HPDE6-E6E7 (cell line): ENCODE measurements around the gene PRLR.
"Not testable (repeated sequence)": the region's sequence is repeated elsewhere in the genome, so short reads cannot be mapped to it uniquely, and the experiment has no call there.

ENCODE experiments used
- DNase-seq: peaks from one replicate; pipeline ENCODE4 v3.0.0; 2011; ENCODE audit warnings: missing footprints; ENCODE audit errors: extremely low spot score

The PRLR gene

DNA sequence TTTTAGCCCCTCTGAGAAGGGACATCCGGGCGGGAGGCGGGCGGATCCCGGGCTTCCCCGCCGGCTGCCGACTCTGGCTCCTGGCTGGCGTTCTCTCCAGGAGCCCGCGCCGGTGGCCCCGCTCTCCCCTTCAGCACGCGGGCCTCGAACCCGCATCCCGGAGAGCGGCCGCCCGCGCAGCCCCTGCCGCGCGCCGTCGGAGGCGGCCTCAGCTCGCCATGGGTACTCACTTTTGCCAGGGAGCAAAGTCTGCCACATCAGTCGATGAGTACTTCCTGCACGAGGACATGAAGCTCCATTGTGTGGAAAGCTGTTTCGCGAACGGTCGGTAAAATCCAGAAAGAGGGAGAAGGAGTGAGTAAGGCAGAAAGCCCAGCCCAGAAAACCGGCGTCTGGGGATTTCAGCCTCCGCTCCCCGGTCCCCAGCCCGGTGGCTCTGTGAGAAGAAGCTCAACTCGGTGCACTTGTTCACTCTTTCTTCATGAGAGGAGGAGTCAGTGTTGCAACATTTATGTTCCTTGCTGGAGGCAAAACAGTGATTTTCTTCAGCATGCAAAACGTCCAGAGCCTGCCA is at the start of gene PRLR:
TSS of gene PRLR (minus strand) at position 450 of the 574 bp plus-strand sequence. CDS start 140,867 bp downstream, outside the sequence.
- DNase-seq = peak; percentile 7

DNA sequence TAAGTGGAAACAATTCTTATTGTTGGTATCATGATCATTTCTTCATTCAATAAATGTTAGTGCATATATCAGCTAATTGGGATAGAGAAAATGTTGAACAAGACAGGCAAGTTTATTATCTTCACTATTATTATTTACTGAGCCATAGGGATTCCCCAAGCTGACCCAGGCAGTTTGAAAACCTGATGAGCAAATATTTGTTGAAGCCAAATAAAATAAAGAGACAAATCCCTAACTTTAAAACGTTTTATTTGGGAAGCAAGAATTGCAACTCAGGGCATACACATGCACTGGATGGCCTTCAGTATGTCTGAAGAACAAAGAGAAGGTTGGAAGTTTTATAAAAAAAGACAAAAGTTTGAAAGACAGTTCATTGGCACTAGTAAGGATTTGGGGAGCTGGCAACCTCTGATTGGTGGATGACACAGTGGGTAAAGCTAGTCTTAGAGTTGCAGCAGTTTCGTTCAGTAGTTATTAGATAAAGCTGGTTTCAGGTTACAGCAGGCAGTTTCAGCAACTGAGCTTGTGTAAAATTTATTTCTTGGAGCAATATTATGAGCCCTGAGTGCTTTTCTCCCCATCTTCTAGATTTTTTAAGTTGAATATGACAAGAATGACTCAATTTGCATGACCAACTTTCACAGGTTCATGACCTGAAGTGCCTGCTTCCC is 44.7 kb upstream of the PRLR start:
- DNase-seq = no peak

DNA sequence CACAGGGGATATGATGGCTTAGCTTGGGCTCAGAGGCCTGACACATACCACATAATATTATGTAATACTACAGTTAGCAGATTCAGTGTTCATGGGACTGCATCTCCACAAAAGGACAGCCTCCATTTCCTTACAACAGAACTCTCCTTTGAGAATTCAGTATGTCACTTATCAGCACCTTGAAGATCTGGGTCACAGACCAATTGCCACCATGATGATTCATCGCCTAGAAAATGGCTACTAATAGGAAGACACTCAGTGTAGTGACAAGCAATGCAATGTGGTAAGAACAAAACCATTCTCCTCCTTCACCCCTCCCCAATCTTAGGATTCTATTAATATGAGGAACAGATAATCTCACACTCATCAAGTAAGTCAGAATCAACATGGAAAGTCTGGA is 38.7 kb upstream of the PRLR start:
- no peak for DNase-seq

DNA sequence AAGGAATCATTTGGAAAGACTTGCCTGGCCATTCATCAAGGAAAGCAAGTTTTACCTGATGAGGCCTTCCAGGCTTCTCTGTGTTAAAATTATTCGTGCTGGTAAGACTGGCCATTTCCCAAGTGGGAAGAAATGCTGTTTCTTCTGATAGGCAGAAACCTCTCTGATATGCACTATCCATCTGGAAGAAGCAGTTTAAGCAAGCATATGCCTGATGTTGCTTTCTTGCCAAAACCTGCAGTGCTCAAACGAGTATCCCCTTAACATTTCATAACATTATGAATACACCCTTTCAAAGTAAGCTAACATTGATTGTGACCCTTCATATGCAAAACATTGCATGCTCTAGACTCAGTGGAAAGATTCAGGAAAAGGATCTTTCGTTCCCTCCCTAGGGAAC is 36.0 kb upstream of the PRLR start:
- no peak for DNase-seq

DNA sequence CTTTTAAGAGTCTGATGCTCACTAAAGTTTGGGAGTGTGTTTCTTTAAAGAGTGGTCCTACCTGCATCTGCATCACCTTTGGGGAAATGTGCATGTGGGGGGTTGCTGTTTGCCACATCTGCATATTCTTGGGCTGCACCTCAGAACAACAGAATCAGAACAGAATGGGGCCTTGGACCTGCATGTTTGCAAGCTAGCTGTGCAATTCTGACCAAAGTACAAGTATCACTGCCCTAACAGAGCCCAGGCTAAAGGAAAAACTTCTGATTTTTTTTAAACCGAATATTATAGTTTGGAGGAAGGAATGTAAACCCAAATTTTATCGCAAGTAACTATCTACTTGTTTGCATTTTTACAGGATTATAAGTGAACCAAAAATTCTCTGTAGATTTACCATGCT is 34.2 kb upstream of the PRLR start:
- DNase-seq = no peak

DNA sequence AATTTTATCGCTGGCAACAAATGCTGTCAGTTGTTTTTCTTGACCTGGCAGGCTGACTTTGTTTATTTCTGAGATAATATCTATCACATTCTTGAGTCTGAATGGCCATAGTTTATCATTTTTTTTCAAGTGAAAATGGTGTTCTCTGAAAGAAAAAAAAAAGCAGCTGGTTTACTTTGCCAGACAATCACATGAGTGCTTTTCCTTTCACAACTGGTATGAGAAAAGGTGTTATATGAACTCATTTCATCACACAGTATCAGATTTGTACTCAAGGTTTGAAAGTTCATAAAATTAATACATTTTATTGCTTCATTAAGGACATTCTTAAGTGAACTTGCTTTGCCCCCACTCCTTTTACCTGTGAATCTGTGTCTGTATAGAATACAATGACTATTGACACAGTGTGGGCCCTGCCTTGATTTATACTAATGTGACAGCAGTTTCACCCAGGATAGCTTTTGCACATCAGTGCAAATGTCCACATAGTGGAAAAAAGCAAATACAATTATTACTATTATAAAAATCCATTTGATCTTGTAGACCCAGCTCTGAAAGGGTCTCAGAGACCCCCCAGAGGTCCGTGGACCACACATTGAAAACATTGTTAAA is 33.1 kb upstream of the PRLR start:
- no peak for DNase-seq

DNA sequence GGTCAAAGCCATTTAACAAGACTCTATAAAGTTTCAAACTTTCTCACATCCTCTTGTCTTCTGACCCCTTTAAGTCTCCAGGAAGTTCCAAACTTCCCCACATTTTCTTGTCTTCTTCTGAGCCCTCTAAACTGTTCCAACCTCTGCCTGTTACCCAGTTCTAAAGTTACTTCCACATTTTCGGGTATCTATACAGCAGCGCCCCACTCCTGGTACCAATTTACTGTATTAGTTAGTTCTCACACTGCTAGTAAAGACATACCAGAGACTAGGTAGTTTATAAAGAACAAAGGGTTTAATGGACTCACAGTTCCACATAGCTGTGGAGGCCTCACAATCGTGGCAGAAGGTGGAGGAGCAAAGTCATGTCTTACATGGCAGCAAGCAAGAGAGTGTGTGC is 23.3 kb upstream of the PRLR start:
- DNase-seq = no peak

DNA sequence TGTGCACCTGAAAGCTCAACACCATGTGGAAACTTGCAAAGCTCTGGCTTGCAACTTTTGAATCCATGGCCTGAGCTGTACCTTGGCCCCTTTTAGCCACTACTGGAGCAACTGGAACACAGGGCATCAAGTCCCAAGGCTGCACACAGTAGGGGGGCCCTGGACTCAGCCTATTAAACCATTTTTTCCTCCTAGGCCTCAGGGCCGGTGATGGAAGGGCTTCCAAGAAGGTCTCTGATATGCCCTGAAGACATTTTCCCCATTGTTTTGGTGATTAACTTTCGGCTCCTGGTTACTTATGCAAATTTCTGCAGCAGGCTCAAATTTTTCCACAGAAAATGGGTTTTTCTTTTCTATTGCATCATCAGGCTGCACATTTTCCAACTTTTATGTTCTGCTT is 22.7 kb upstream of the PRLR start:
- DNase-seq = no peak

DNA sequence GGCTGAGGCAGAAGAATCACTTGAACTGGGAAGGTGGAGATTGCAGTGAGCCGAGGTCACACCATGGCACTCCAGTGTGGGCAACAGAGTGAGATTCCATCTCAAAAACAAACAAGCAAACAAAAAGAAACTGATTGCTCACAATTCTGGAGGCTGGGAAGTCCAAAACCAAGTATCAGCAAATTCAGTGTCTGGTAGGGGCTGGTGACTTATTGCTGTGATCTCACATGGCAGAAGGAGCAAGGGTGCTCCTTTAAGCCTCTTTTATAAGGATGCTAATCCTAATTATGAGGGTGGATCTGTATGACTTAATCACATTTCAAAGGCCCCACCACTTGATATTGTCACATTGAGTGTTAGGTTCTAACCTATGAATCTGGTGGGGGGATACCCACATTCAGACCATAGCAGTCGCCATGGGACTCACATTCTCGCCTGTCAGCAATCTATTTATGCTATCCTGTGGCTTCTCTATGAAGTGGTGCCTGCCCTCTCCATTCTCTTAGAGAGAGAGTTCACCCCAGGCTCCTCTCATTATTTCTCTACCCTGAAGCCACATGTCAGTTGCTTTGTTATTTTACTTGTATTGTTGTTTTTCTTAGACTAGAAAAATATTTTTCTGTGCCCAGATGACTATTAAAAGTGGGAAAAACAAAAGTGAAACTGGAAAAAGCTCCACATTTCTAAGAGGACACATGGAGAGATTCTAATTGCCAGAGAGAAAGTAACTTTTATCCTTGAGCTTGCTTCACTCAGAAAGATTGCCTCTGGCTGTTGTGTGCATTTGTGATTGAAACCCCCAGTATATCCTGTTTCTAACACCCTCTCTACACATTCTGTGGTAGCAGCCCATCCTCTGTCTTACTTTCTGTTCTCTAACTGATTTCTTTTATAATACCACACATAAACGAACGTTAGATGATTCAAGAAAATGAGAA is 18.8 kb upstream of the PRLR start:
- no peak for DNase-seq

DNA sequence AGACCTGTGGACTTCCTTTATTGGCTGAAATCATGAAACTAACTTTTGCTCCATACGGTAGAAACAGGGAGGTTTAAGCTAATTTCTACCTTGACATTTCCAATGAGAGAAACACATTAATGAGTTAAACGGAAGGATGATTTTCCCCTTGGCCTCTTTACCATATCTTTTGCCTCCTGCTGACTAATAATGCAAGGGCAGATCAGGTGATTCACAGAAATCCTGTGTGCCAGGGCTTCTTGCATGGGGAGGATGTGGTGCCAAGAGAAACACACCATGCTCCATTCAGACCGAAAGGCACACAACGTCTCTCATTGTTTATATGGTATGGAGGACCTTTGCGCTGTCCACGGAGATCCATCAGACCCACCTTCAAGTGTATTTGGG is 17.4 kb upstream of the PRLR start:
- no peak for DNase-seq

DNA sequence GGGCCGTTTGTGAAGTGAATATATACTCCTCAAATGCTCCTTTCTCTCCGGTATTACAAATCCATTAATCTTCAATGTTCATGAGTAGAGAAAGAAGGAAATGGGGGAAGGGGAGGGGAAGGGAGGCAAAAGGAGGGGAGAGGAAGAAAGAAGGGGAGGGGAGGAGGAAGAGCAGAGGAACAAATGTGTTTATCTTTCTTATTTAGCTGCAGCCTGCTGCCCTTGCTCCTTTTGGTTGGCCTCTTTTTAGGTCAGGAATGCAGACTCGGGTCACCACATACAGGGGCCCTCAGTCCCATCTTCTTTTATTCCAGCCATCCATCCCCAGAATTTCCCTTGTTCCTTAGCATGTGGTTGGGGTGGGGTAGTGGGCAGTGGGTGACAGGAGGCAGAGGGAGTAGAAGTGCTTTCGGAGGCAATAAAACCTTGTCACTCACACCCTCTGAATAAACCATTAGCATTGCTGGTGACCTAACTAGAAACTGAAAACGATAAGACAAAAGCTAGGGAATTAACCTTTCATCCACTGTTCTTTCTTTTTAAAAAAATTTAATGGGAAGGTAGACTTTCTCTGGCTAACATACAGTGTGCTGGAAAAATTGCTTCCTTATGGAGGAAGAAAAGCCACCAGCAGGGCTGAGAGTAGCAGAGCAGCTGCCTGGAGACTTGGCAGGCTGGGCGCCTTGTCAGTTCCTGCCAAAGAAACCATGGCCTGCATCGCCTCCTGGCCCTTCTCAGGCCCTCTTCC is 16.8 kb upstream of the PRLR start:
- no peak for DNase-seq

DNA sequence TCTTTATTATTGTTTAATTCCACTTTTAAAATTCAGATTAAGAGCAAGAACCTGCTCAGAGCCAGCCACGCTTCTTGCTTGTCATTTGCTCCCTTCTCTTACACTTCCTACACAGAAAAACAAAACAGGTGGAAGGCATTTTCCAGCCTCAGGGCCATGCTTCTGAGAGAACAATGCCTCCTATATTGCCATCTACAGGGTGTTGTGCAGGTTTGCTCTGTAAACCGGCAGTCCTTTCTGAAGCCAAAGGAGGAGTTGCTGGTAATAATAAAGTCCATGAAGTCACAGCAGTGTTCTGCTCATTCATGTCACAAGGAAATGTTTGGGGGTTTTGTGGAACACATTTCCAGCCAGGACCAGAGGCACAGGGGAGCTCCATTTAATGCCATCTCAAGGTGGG is 16.1 kb upstream of the PRLR start:
- no peak for DNase-seq

DNA sequence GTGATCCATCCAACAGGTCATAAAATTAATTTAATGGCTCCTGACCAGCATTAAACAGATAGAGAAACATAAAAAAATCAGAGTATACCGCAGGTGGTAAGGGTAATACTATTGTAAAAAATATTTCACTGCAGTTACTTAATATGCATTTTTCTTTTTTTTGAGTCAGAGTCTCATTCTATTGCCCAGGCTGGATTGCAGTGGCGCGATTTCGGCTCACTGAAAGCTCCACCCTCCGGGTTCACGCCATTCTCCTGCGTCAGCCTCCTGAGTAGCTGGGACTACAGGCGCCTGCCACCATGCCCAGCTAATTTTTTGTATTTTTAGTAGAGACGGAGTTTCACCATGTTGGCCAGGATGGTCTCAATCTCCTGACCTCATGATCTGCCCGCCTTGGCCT is 15.1 kb upstream of the PRLR start:
- not testable (repeated sequence) for DNase-seq

DNA sequence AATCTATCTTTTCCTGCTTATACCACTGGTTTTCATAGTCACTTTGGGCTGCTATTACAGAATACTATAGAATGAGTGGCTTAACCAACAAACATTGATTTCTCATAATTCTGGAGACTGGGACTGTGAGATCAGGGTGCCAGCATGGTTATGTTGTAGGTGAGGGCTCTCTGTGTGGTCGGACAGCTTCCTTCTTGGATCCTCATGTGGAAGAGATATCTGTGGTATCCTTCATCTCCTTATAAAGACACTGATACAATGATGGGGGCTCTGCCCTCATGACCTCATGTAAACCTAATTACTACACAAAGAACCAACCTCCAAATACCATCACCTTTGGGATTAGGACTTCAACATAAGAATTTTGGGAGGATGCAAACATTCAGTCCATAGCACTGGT is 13.9 kb upstream of the PRLR start:
- no peak for DNase-seq

DNA sequence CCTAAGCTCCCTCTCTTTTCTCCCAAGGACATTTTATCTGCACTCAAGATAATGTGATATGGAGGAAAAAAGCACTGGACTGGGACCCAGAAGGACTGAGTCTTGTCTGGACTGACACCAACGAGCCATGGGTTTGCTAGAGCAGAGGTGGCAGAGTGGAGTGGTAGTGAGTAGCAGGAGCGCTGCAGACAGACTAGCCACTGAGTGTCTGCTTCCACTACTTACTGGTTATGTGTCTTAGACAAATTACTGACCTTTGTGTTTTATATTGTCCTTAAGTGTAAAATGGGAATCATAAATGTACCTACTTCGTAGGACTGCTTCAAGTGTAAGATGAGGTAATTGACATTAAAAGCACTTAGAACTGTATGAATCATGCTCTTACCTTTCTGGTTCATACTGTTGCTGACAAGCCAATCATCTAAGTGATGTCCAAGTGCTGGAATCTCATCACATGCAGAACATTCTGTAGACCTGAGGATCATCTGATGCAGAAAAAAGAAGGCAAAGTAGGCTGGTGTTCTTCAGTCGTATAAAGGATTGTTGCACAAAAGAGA is 12.5 kb upstream of the PRLR start:
- DNase-seq = no peak

DNA sequence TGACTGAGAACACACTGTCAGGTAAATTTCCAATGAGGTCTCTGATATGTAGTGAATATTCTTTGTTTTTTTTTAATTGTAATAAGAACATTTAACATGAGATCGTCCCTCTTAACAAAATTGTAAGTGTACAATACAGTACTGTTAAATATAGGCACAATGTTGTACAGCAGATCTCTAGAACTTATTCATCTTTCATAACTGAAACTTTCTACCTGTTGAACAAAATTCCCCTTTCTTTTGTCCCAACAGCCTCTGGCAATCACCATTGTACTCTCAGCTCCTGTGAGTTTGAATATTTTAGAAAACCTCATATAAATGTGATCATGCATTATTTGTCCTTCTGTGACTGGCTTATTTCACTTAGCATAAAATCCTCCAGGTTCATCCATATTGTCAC is 10.6 kb upstream of the PRLR start:
- DNase-seq = no peak

DNA sequence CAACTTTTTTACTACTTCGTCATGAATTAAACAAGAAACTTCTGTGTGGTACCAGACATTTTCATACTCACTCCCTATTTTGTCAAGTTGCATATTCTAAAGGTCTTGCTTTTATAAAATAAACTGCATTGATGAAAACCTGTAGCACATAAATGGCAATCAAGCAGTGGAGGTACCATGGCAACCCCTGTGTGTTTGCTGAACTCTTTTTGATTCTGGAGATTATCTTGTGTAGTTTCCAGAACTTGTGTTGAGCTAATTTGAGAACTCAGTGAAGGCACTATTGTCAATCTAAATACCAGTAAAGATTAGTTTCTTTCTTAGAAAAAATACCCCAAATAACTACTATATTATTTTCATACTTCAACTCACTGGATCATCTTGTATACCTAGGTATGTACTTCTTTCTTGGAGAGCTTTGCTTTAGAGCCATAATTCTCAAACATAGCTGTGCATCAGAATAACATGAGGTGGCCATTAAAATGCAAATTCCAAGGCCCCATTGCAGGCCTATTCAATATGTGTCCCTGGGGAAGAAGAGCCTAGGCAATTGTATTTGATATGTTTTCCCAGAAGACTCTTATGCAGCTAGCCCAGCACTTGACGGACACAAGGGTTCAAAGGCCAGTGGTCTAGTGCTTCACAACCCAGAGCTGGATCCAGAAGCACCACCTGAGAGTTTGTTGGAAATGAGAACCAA is 9.8 kb upstream of the PRLR start:
- DNase-seq = no peak

DNA sequence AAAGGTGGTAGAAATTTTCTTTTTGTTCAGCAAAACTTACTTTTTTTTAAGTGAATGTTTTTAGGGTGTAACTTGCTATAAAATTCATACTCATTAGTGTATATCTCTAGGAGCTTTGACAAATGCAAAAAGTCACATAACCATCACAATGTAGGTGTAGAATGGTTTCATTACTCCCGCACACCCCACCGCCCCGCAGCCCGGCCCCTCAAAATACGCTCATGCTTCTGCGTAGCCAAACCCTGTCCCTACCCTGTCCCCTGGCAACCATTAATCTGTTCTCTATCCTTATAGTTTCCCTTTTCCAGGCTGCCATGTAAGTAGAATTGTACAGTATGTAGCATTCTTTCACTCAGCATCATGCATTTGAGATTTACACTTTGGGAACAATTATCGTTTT is 9.2 kb upstream of the PRLR start:
- DNase-seq = no peak

DNA sequence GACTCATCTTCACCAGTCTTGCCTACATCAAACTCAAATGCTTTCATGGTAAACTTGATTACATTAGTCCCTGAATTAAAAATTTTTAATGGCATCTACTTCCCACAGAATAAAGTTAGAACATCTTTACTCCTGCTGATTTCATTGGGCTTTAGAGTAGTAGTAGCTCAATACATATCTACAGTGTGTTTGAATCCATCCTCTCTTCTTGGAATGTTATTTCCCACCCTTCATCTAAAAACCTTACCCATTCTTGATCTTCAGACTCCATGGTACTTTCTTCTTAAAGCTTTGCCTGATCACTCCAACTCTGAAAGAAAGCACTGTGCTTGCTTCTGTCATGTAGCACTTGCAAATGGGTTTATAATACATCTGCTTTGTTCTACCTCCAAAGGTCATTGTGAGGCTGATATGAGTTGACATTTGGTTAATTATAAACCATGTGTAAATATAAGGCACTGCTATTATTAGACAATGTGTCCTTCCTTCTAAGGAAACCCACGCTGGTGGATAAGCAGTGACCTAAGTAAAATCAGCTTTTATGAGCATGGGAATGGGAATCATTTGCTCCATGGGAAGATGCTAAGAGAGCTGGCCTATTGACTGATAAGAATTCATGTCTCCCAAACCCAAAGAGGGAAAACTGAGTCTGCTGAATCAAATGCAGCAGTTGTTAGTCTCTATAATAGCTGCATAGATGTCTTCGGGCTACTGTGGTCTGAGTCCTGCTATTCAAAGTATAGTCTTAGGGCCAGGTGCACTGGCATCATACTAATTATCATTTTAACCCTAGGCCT is 7.5 kb upstream of the PRLR start:
- no peak for DNase-seq

DNA sequence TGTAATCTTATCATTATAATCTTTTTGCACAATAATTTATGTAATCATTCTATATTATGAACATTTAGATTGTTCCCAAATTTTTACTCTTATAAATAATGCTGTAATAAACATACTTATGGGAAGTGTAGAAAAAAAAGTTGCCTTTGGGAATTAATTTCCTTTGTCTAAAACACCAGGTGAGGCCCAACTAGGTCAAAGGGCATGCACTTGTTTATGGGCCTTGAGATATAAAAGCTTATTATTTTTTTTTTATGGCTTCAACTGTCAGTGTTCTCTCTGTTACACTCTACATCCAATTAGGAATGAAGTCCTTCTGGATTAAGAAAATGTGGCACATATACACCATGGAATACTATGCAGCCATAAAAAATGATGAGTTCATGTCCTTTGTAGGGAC is 6.5 kb upstream of the PRLR start:
- DNase-seq = no peak
